IMR-90 (cell line): ENCODE data around the gene C16orf92. TPM values are rescaled to one million over a fixed set of nuclear protein-coding genes. Genes with fewer than 3 reads are reported as not detected.

Experiments used
- RAD21 ChIP-seq: IDR thresholded peaks from 2 replicates; pipeline ENCODE4 v1.6.1; 2012; ENCODE audit warnings: low read length, improper control_type of control experiment
- RCOR1 ChIP-seq: IDR thresholded peaks from 2 replicates; pipeline ENCODE4 v1.6.1; 2012; ENCODE audit warnings: mild to moderate bottlenecking, low read length, improper control_type of control experiment; ENCODE audit not compliant: insufficient replicate concordance
- polyA plus RNA-seq, 3 experiments: library from polyadenylated mRNA; depleted of rRNA; stranded (reverse); fragments of >200 nt; gene quantifications; 2 replicates each; pipeline ENCODE4 v1.2.3, GENCODE V29; 2012; ENCODE audit warnings: low replicate concordance in 1 of 3
- total RNA-seq: library from RNA; depleted of rRNA; stranded (reverse); fragments of >200 nt; gene quantifications from 2 replicates; pipeline ENCODE4 v1.2.3, GENCODE V29; 2012
- TF ChIP-seq, protein P1 (sequence below): fragments of 150-350 bp; IDR thresholded peaks from 2 replicates; pipeline ENCODE4 v1.6.1; 2016; ENCODE audit warnings: low read depth, mild to moderate bottlenecking, low read length, moderate library complexity, borderline replicate concordance

C16orf92 gene
- total and polyA plus RNA-seq, 2 of the 4 experiments (the other 2 are of a cell fraction) = not detected

- TF ChIP-seq, protein P1, sequence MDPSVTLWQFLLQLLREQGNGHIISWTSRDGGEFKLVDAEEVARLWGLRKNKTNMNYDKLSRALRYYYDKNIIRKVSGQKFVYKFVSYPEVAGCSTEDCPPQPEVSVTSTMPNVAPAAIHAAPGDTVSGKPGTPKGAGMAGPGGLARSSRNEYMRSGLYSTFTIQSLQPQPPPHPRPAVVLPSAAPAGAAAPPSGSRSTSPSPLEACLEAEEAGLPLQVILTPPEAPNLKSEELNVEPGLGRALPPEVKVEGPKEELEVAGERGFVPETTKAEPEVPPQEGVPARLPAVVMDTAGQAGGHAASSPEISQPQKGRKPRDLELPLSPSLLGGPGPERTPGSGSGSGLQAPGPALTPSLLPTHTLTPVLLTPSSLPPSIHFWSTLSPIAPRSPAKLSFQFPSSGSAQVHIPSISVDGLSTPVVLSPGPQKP = no peak
- TF ChIP-seq RCOR1 (no peak), RAD21 (no peak; the same call in 1 of the 2 replicates)
These were observed 49.4 kb upstream of the C16orf92 start, which contains the start of gene TAOK2 (continued) for GRCh38 chr16:29973384-29974246.
